HEK293 (cell line): ENCODE results near the gene SCUBE1.
"Not testable (repeated sequence)": the region's sequence is repeated elsewhere in the genome, so short reads cannot be mapped to it uniquely, and the experiment has no call there.

Experiments used
- CTCF ChIA-PET: fragments of 350-600 bp; formaldehyde crosslinking; extraction: SDS; loops from one replicate; lab custom pipeline; 2021; ENCODE audit warnings: antibody characterized with exemption; lab: Yijun Ruan, JAX
- POLR2A ChIA-PET: fragments of 300-600 bp; formaldehyde crosslinking; extraction: SDS; loops from one replicate; lab custom pipeline; 2020; ENCODE audit warnings: antibody characterized with exemption, inconsistent platforms; lab: Yijun Ruan, JAX
- H3K27ac ChIP-seq: fragments of 200-500 bp; sonication (Bioruptor generic); 2 replicates; pipeline ENCODE4 v1.5.1; 2014; ENCODE audit warnings: low read depth, low read length, control low read depth, inconsistent platforms; ENCODE audit errors: extremely low read depth
- H3K36me3 ChIP-seq, 2 experiments: fragments of 200-500 bp in 1 of 2; sonication (Bioruptor generic) in 1 of 2; 1 replicate in 1 of 2; 2 replicates in 1 of 2; pipeline ENCODE4 v1.5.1; 2014 to 2017; ENCODE audit warnings: inconsistent platforms in 2 of 2, low read length in 2 of 2; ENCODE audit not compliant: control insufficient read depth in 2 of 2, insufficient read depth in 1 of 2
- H3K4me1 ChIP-seq: fragments of 200-500 bp; sonication (Bioruptor generic); 2 replicates; pipeline ENCODE4 v1.5.1; 2014; ENCODE audit warnings: mild to moderate bottlenecking, low read length, inconsistent platforms; ENCODE audit not compliant: control insufficient read depth, insufficient read depth
- H3K4me3 ChIP-seq: 2 replicates; pipeline ENCODE4 v1.5.1; 2011; ENCODE audit warnings: low read depth, mild to moderate bottlenecking, control low read depth, low read length, moderate library complexity
- H3K9me3 ChIP-seq: fragments of 200-500 bp; sonication (Bioruptor generic); 2 replicates; pipeline ENCODE4 v1.5.1; 2014; ENCODE audit warnings: low read depth, low read length, inconsistent platforms; ENCODE audit not compliant: control insufficient read depth, insufficient read depth
- BCL6B ChIP-seq: fragments of 450-650 bp; formaldehyde crosslinking; IDR thresholded peaks from 2 replicates; pipeline ENCODE4 v1.5.1; 2017; ENCODE audit warnings: missing biosample characterization, missing genetic modification characterization
- KLF9 ChIP-seq: fragments of 450-650 bp; formaldehyde crosslinking; IDR thresholded peaks from 2 replicates; pipeline ENCODE4 v1.5.1; 2016; ENCODE audit warnings: missing biosample characterization, missing genetic modification characterization, low read depth
- MEIS1 ChIP-seq: sonication (generic); formaldehyde crosslinking; IDR thresholded peaks from 2 replicates; pipeline ENCODE4 v1.8.1; 2022; ENCODE audit warnings: missing genetic modification reagents, mild to moderate bottlenecking, borderline replicate concordance
- PBX3 ChIP-seq: sonication (generic); formaldehyde crosslinking; IDR thresholded peaks from 2 replicates; pipeline ENCODE4 v1.8.1; 2022; ENCODE audit warnings: mild to moderate bottlenecking, moderate library complexity, missing genetic modification reagents
- REPIN1 ChIP-seq: fragments of 450-650 bp; formaldehyde crosslinking; IDR thresholded peaks from 2 replicates; pipeline ENCODE4 v1.5.1; 2017; ENCODE audit warnings: missing biosample characterization, missing genetic modification characterization, low read depth
- SCRT2 ChIP-seq: fragments of 450-650 bp; formaldehyde crosslinking; IDR thresholded peaks from 2 replicates; pipeline ENCODE4 v1.5.1; 2016; ENCODE audit warnings: missing biosample characterization, missing genetic modification characterization
- SP7 ChIP-seq: fragments of 450-650 bp; formaldehyde crosslinking; IDR thresholded peaks from 2 replicates; pipeline ENCODE4 v1.5.1; 2016; ENCODE audit warnings: missing biosample characterization, missing genetic modification characterization
- ZEB2 ChIP-seq: fragments of 450-650 bp; formaldehyde crosslinking; IDR thresholded peaks from 2 replicates; pipeline ENCODE4 v1.5.1; 2016; ENCODE audit warnings: missing biosample characterization, missing genetic modification characterization
- ZNF121 ChIP-seq: fragments of 450-650 bp; formaldehyde crosslinking; IDR thresholded peaks from 2 replicates; pipeline ENCODE4 v1.5.1; 2016; ENCODE audit warnings: missing biosample characterization, missing genetic modification characterization
- ZNF148 ChIP-seq: fragments of 450-650 bp; formaldehyde crosslinking; IDR thresholded peaks from 2 replicates; pipeline ENCODE4 v1.5.0; 2017; ENCODE audit warnings: missing biosample characterization, missing genetic modification characterization, borderline replicate concordance
- ZNF175 ChIP-seq: fragments of 450-650 bp; formaldehyde crosslinking; IDR thresholded peaks from 2 replicates; pipeline ENCODE4 v1.5.1; 2016; ENCODE audit warnings: missing biosample characterization, missing genetic modification characterization
- ZNF211 ChIP-seq: fragments of 450-650 bp; formaldehyde crosslinking; IDR thresholded peaks from 2 replicates; pipeline ENCODE4 v1.5.1; 2016; ENCODE audit warnings: low read depth, missing biosample characterization, missing genetic modification characterization
- ZNF26 ChIP-seq: fragments of 450-650 bp; formaldehyde crosslinking; IDR thresholded peaks from 2 replicates; pipeline ENCODE4 v1.5.1; 2016; ENCODE audit warnings: missing biosample characterization, missing genetic modification characterization
- ZNF311 ChIP-seq: fragments of 450-650 bp; formaldehyde crosslinking; IDR thresholded peaks from 2 replicates; pipeline ENCODE4 v1.5.1; 2017; ENCODE audit warnings: missing biosample characterization, missing genetic modification characterization, borderline replicate concordance
- ZNF501 ChIP-seq: fragments of 450-650 bp; formaldehyde crosslinking; IDR thresholded peaks from 2 replicates; pipeline ENCODE4 v1.5.1; 2016; ENCODE audit warnings: missing biosample characterization, missing genetic modification characterization
- ZNF555 ChIP-seq: fragments of 450-650 bp; formaldehyde crosslinking; conservative IDR thresholded peaks from 2 replicates; pipeline ENCODE4 v1.5.1; 2017; ENCODE audit warnings: missing biosample characterization, mild to moderate bottlenecking, missing genetic modification characterization, inconsistent platforms
- ZNF792 ChIP-seq: fragments of 450-650 bp; formaldehyde crosslinking; IDR thresholded peaks from 2 replicates; pipeline ENCODE4 v1.5.1; 2016; ENCODE audit warnings: missing biosample characterization, missing genetic modification characterization

SCUBE1 gene

GRCh38 chr22:43360576-43360975 is 17.4 kb upstream of the SCUBE1 start (continued):
- TF ChIP-seq ZNF148 (tag by site-specific recombination) (no peak), ZNF211 (tag by site-specific recombination) (no peak), ZNF555 (tag by site-specific recombination) (no peak), ZNF792 (no peak), ZNF175 (tag by site-specific recombination) (no peak), ZEB2 (tag by site-specific recombination) (no peak)
- TF ChIP-seq, all 188 proteins: peak for 0

- TF ChIP-seq MEIS1 (CRISPR knock-in tag): no peak
- no peak for TF ChIP-seq ZNF175 (tag by site-specific recombination)
- TF ChIP-seq BCL6B: no peak
- no peak for TF ChIP-seq SCRT2 (tag by site-specific recombination)
- TF ChIP-seq ZNF26 (tag by site-specific recombination): no peak
- TF ChIP-seq ZNF121 (tag by site-specific recombination): no peak
- no peak for TF ChIP-seq PBX3
- no peak for TF ChIP-seq ZNF501
- no peak for TF ChIP-seq REPIN1 (tag by site-specific recombination)
- TF ChIP-seq SP7: no peak
- TF ChIP-seq ZNF311: no peak
- TF ChIP-seq KLF9 (tag by site-specific recombination): no peak
- H3K27ac ChIP-seq: no peak overlapping the region
- ChIA-PET CTCF (interaction anchor here (1.5 to 3.5 kb wide), 3 partner anchors 10 to 87 kb away, joined by 4 to 25 read pairs (median 20); no protein-coding TSS in a partner anchor), POLR2A (no interaction called here)
- H3K4me3 ChIP-seq: no peak overlapping the region
- H3K36me3 ChIP-seq: no peaks in the 10 kb centered on the region
- no peaks in the 10 kb centered on the region for H3K4me1 ChIP-seq
- H3K9me3 ChIP-seq: no peaks in the 10 kb centered on the region
These were observed 13.7 kb upstream of the SCUBE1 start for GRCh38 chr22:43356881-43357280.

- H3K4me1 ChIP-seq, H3K36me3 ChIP-seq, H3K9me3 ChIP-seq, H3K4me3 ChIP-seq, H3K27ac ChIP-seq, POLR2A ChIA-PET: not testable (repeated sequence)
- CTCF ChIA-PET: interaction anchor here (3.5 kb wide), 1 partner anchor 9 kb away, joined by 25 read pairs; no protein-coding TSS in a partner anchor
These were observed 12.5 kb upstream of the SCUBE1 start for GRCh38 chr22:43355688-43356087.
